IMR-90 (cell line): ENCODE measurements around the gene MAML2. TPM values are rescaled to one million over a fixed set of nuclear protein-coding genes. Genes with fewer than 3 reads are reported as not detected.
A peak's percentile ranks its signal among the peaks of the same experiment; 100 is the strongest.

ENCODE experiments used
- ATAC-seq: fragments of 200-7000 bp; cut with Tn5 transposase; 2 replicates; pipeline ENCODE4 v1.9.1; 2020; ENCODE audit warnings: low read depth, mild to moderate bottlenecking, moderate library complexity
- BruUV-seq: library from RNA; stranded (reverse); fragments of 400-500 nt; replicated peaks from 2 replicates; lab custom pipeline; 2021; lab: Mats Ljungman, UMichigan
- CTCF ChIA-PET: fragments of 300-600 bp; formaldehyde crosslinking; extraction: SDS; loops from one replicate; lab custom pipeline; 2021; ENCODE audit warnings: antibody characterized with exemption; lab: Yijun Ruan, JAX
- POLR2A ChIA-PET: fragments of 300-600 bp; sonication (Branson Sonifier 250); formaldehyde crosslinking; loops from one replicate; lab custom pipeline; 2022; ENCODE audit warnings: antibody characterized with exemption; ENCODE audit not compliant: unreplicated experiment; lab: Charles Lee
- DNase-seq: peaks from one replicate; pipeline ENCODE4 v3.0.0; 2013
- H2AFZ ChIP-seq: replicated peaks from 2 replicates; pipeline ENCODE3; 2013; ENCODE audit warnings: low read length, mild to moderate bottlenecking; ENCODE audit not compliant: poor library complexity
- H2AK5ac ChIP-seq: 2 replicates; pipeline ENCODE4 v1.6.1; 2013; ENCODE audit warnings: low read depth, low read length, inconsistent platforms
- H2AK9ac ChIP-seq: replicated peaks from 2 replicates; pipeline ENCODE3; 2013; ENCODE audit warnings: mild to moderate bottlenecking, low read depth, low read length, moderate library complexity; ENCODE audit not compliant: poor library complexity
- H2BK120ac ChIP-seq: 2 replicates; pipeline ENCODE4 v1.6.1; 2013; ENCODE audit warnings: low read depth, low read length, inconsistent platforms
- H2BK15ac ChIP-seq: 3 replicates; pipeline ENCODE4 v1.6.1; 2013; ENCODE audit warnings: low read depth, low read length, inconsistent platforms
- H2BK20ac ChIP-seq: 2 replicates; pipeline ENCODE4 v1.6.1; 2013; ENCODE audit warnings: low read depth, mild to moderate bottlenecking, inconsistent platforms, low read length, moderate library complexity
- H2BK5ac ChIP-seq: 2 replicates; pipeline ENCODE4 v1.6.1; 2013; ENCODE audit warnings: mild to moderate bottlenecking, low read depth, low read length, inconsistent platforms; ENCODE audit not compliant: poor library complexity, severe bottlenecking
- H3K14ac ChIP-seq: replicated peaks from 2 replicates; pipeline ENCODE4 v1.6.1; 2013; ENCODE audit warnings: low read depth, low read length, inconsistent platforms
- H3K18ac ChIP-seq: 2 replicates; pipeline ENCODE4 v1.6.1; 2013; ENCODE audit warnings: low read depth, low read length, control low read depth
- H3K23ac ChIP-seq: 2 replicates; pipeline ENCODE4 v1.6.1; 2013; ENCODE audit warnings: low read depth, low read length, inconsistent platforms
- H3K27ac ChIP-seq: 2 replicates; pipeline ENCODE4 v1.5.1; 2013; ENCODE audit warnings: mild to moderate bottlenecking, control low read depth, low read length; ENCODE audit not compliant: insufficient read depth
- H3K27me3 ChIP-seq: 2 replicates; pipeline ENCODE4 v1.6.1; 2013; ENCODE audit warnings: low read length; ENCODE audit not compliant: control insufficient read depth, insufficient read depth
- H3K36me3 ChIP-seq: 2 replicates; pipeline ENCODE4 v1.6.1; 2013; ENCODE audit warnings: low read length, mixed read lengths; ENCODE audit not compliant: control insufficient read depth, insufficient read depth
- H3K4ac ChIP-seq: 2 replicates; pipeline ENCODE4 v1.6.1; 2013; ENCODE audit warnings: low read depth, low read length, inconsistent platforms
- H3K4me1 ChIP-seq: 2 replicates; pipeline ENCODE4 v1.6.1; 2013; ENCODE audit warnings: low read length, mixed read lengths; ENCODE audit not compliant: control insufficient read depth, insufficient read depth
- H3K4me2 ChIP-seq: 2 replicates; pipeline ENCODE4 v1.6.1; 2013; ENCODE audit warnings: low read depth, mild to moderate bottlenecking, control low read depth, low read length, moderate library complexity
- H3K4me3 ChIP-seq: 2 replicates; pipeline ENCODE4 v1.5.1; 2013; ENCODE audit warnings: low read depth, mild to moderate bottlenecking, control low read depth, low read length, moderate library complexity; ENCODE audit not compliant: insufficient read depth
- H3K56ac ChIP-seq: 2 replicates; pipeline ENCODE4 v1.6.1; 2013; ENCODE audit warnings: low read length, inconsistent platforms; ENCODE audit not compliant: insufficient read depth; ENCODE audit errors: extremely low read depth
- H3K79me1 ChIP-seq, 2 experiments: 2 replicates each; pipeline ENCODE4 v1.6.1; 2013; ENCODE audit warnings: low read length in 2 of 2, inconsistent platforms in 1 of 2, low read depth in 1 of 2
- H3K9ac ChIP-seq: 2 replicates; pipeline ENCODE4 v1.6.1; 2013; ENCODE audit warnings: low read depth, low read length, control low read depth
- H3K9me1 ChIP-seq: 2 replicates; pipeline ENCODE4 v1.6.1; 2013; ENCODE audit warnings: low read length, inconsistent platforms; ENCODE audit not compliant: insufficient read depth
- H3K9me3 ChIP-seq: 2 replicates; pipeline ENCODE4 v1.6.1; 2013; ENCODE audit warnings: low read length; ENCODE audit not compliant: control insufficient read depth, insufficient read depth
- H4K20me1 ChIP-seq: 2 replicates; pipeline ENCODE4 v1.6.1; 2013; ENCODE audit warnings: low read length, inconsistent platforms; ENCODE audit not compliant: insufficient read depth
- H4K5ac ChIP-seq: 2 replicates; pipeline ENCODE4 v1.6.1; 2013; ENCODE audit warnings: mild to moderate bottlenecking, low read depth, low read length, control low read depth
- H4K8ac ChIP-seq, 2 experiments: 2 replicates each; pipeline ENCODE4 v1.6.1; 2013; ENCODE audit warnings: low read depth in 2 of 2, low read length in 2 of 2, control low read depth in 1 of 2, inconsistent platforms in 1 of 2
- H4K91ac ChIP-seq: 2 replicates; pipeline ENCODE4 v1.6.1; 2013; ENCODE audit warnings: low read depth, low read length, inconsistent platforms; ENCODE audit not compliant: insufficient read depth
- CHD1 ChIP-seq: IDR thresholded peaks from 2 replicates; pipeline ENCODE4 v1.6.1; 2012; ENCODE audit warnings: low read depth, low read length, improper control_type of control experiment
- MAFK ChIP-seq: IDR thresholded peaks from 2 replicates; pipeline ENCODE4 v1.6.1; 2012; ENCODE audit warnings: low read depth, low read length, improper control_type of control experiment
- NFE2L2 ChIP-seq: fragments of 150-350 bp; IDR thresholded peaks from 2 replicates; pipeline ENCODE4 v1.6.1; 2016; ENCODE audit warnings: low read depth, mild to moderate bottlenecking, low read length
- POLR2A ChIP-seq: IDR thresholded peaks from 2 replicates; pipeline ENCODE4 v1.6.1; 2012; ENCODE audit warnings: mild to moderate bottlenecking, low read depth, low read length
- WGBS, 2 experiments: methylation state at CpG; one replicate each; pipeline versions ENCODE4 v1.1.5 to v1.1.7; 2013; ENCODE audit warnings: missing lambda C conversion rate in 2 of 2; ENCODE audit not compliant: insufficient read length in 1 of 2; ENCODE audit errors: extremely low coverage in 2 of 2; 5-methylcytosine and 5-hydroxymethylcytosine counted together
- dilution Hi-C: fragments of 300-500 bp; cut with HindIII; formaldehyde crosslinking; loops from one replicate; pipeline ENCODE4 v1.14.3; 2018; ENCODE audit warnings: low sequenced_read_pairs; ENCODE audit not compliant: unreplicated experiment
- in situ Hi-C: fragments of 300-500 bp; cut with MboI; formaldehyde crosslinking; loops from 3 replicates; pipeline ENCODE4 v1.14.3; 2019; ENCODE audit warnings: low sequenced_read_pairs, inconsistent platforms, mixed read lengths
- intact Hi-C: fragments of 100-400 bp; cut with micrococcal nuclease; formaldehyde crosslinking; loops from 2 replicates; pipeline ENCODE4 v1.10.0; 2022
- polyA plus RNA-seq, 3 experiments: library from polyadenylated mRNA; depleted of rRNA; stranded (reverse); fragments of >200 nt; gene quantifications; 2 replicates each; pipeline ENCODE4 v1.2.3, GENCODE V29; 2012; ENCODE audit warnings: low replicate concordance in 1 of 3
- total RNA-seq: library from RNA; depleted of rRNA; stranded (reverse); fragments of >200 nt; gene quantifications from 2 replicates; pipeline ENCODE4 v1.2.3, GENCODE V29; 2012

Gene MAML2
- total and polyA plus RNA-seq, 2 of the 4 experiments (the other 2 are of a cell fraction), result 15.0 to 19.5 TPM

GRCh38 chr11:96213500-96213899 lies 129.5 kb downstream of the MAML2 start:
- no peak overlapping the region for H2BK20ac ChIP-seq
- no peak overlapping the region for H4K5ac ChIP-seq
- H3K9me3 ChIP-seq, result no peaks in the 10 kb centered on the region
- H3K56ac ChIP-seq, result no peak overlapping the region
- H3K27ac ChIP-seq, result peak overlapping the region; percentile 52
- H2BK15ac ChIP-seq, result 0 out of 3 replicates have a peak overlapping the region, but pooled peaks have one; percentile 78
- H3K23ac ChIP-seq, result no peak overlapping the region
- H4K20me1 ChIP-seq, result no peaks in the 10 kb centered on the region
- peaks cover 17% of the 10 kb centered on the region for H3K9me1 ChIP-seq
- H2BK120ac ChIP-seq, result peak overlapping the region; percentile 29; the same call in 1 of the 2 replicates
- BruUV-seq, result no TSS peak
- H3K9ac ChIP-seq, result no peak overlapping the region; the same call in 1 of the 2 replicates
- H3K18ac ChIP-seq, result peak overlapping the region; percentile 14; the same call in 1 of the 2 replicates
- ChIA-PET POLR2A (no interaction called here), CTCF (interaction anchor here (1.4 to 3.9 kb wide), 2 partner anchors 16 to 130 kb away, joined by 6 to 17 read pairs; partner anchors contain the start of gene MAML2)
- peaks cover 28 to 63% of the 10 kb centered on the region in 2 experiments for H3K79me1 ChIP-seq
- WGBS, 2 experiments, result 0% methylated on average over 1 of the region's 2 CpGs; no CpG with 5 or more reads in 1 of the 2 experiments
- in situ Hi-C loops (no loop called here), dilution Hi-C loops (no loop called here), intact Hi-C loops (loop anchor here (10.0 kb wide), 1 partner anchor 159 kb away; no protein-coding TSS in a partner anchor)
- H2AFZ ChIP-seq, result no peak overlapping the region
- H2AK9ac ChIP-seq, result no peak overlapping the region
- H3K36me3 ChIP-seq, result no peaks in the 10 kb centered on the region
- TF ChIP-seq NFE2L2 (no peak), MAFK (no peak), CHD1 (0 out of 2 replicates have a peak, but pooled peaks have one; percentile 49), POLR2A (no peak)
- ATAC-seq (peak; percentile 5; the same call in 1 of the 2 replicates), DNase-seq (peak; percentile 87)
- 0 out of 2 replicates have a peak overlapping the region, but pooled peaks have one; percentile 16 for H3K4ac ChIP-seq
- no peak overlapping the region for H2AK5ac ChIP-seq
- no peak overlapping the region for H4K8ac ChIP-seq
- H4K91ac ChIP-seq, result no peak overlapping the region
- peaks cover 36% of the 10 kb centered on the region for H3K4me1 ChIP-seq
- no peak overlapping the region for H3K4me3 ChIP-seq
- no peaks in the 10 kb centered on the region for H3K27me3 ChIP-seq
- H3K14ac ChIP-seq, result peak overlapping the region; percentile 3; the same call in 1 of the 2 replicates
- peak overlapping the region; percentile 92 for H2BK5ac ChIP-seq
- peak overlapping the region; percentile 76; the same call in 1 of the 2 replicates for H3K4me2 ChIP-seq
